ENCODE data around the gene SLC25A23.

SLC25A23 gene

GRCh38 chr19:6481541-6482342 lies 22.1 kb upstream of the SLC25A23 start, which contains the start of gene DENND1C:
Gene DENND1C, minus strand, starts transcription at chr19:6481787. Its CDS starts 92 bp downstream, at chr19:6481695.
- DNase-seq, result peak in 35 of 56 donors; percentile 4 to 64 (median 35)

DNA sequence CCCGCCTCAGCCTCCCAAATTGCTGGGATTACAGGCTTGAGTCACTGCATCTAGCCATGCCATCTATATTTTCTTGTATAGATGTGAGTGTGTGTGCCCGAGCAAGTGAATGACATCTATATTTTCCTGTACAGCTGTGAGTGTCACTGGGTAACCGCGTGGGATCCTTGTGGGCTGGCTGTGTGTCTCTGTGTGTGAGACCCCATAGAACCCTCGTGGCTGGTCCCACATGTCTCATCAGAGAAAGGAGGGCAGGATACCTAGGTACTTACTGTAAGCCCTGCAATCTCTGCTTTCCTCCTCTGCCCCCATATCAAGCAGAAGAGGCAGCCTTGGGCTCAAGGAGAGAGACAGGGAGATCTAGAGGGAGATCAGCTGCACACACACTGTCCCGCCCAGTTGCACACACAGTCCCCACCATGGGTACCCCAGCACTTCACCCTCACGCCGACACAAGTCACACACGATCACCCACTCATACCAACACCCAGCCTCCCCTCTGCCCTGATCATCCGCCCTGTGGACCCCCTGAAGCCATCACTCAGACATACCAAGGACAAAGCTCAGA lies 21.3 kb upstream of the SLC25A23 start:
- no peak for DNase-seq

DNA sequence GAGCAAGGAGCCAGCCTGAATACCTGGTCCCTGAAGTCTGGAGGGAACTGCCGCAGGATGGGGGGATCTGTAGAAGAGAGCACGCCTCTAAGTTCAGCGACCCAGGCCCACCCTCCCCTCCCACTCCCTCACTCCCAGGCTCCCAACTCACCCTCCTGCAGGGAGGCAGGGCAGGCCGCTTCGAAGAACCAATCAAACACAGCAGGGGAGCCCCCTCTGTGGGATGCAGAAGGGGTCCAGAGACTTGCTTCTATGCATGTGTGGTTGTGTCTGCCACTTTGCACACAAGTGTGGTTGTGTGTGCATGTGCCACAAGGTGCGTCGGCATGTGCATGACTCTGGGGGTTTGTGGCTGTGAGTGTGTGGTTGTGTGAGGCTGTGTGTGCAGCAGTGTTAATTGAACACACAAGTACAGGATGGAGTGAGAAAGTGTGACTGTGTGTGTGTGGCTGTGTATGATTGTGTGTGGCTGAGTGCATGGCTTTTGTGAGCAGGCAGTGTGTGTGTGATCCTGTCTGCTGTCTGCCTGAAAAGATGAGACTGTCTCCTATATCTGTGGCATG lies 20.3 kb upstream of the SLC25A23 start:
- DNase-seq, result no peak

DNA sequence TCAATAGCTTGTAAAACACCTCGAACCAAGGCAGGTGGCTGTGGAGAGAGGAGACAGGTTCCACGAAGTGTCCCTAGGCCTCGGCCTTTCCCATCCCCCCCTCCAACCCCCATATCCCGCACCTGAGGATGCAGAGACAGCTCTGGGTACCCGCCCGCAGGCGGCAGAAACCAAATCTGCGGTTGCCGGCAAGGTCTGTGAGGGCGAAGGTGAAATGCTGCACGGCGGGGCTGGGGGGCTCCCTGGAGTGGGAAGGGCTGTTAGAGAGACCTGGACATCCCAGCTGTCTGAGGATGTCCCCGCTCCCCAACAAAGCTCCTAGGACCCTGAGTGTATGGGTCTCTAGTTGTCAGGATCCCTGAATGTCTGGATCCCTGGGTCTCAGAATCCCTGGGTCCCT lies 19.2 kb upstream of the SLC25A23 start:
- DNase-seq, result no peak

GRCh38 chr19:6476896-6477431 lies 17.4 kb upstream of the SLC25A23 start:
- no peak for DNase-seq

GRCh38 chr19:6476155-6476895 lies 16.7 kb upstream of the SLC25A23 start:
- DNase-seq, result peak in 46 of 56 donors; percentile 10 to 80 (median 48)

- DNase-seq, result no peak
Measured at GRCh38 chr19:6475321-6476108, 15.9 kb upstream of the SLC25A23 start.

DNA sequence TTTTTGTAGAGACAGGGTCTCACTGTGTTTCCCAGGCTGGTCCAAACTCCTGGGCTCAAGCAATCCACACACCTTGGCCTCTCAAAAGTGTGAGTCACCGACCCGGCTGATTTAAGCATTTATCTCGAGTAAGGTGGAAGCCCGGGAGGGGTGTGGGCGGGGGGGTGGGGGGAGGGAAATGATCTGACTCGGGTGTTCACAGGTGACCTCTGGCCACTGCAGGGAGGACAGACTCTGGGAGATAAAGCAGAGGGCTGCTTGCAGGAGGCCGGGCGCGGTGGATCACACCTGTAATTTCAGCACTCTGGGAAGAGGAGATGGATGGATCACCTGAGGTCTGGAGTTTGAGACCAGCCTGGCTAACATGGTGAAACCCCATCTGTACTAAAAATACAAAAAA lies 14.1 kb upstream of the SLC25A23 start:
- no peak for DNase-seq

- no peak for DNase-seq
Measured at GRCh38 chr19:6472713-6473112, 13.1 kb upstream of the SLC25A23 start.

GRCh38 chr19:6471076-6471475 lies 11.5 kb upstream of the SLC25A23 start:
- no peak for DNase-seq

DNA sequence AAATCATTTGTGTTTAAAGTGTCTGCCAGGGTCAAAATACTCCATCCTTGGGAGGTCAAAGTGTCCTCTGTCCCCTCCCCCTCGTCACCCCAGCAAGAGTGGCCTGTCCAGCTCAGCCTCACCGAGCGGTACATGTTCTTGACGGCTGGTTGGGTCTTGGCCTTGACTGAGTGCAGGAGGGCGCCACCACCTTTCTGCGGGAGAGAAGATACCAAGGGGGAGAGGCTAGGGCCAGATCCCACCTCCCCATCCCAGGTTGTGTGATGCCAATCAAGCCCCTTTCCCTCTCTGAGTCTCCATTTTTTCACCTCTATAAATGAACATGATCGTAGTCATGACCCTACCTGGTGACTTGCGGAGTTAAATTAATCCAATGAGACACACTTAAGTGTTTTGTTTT lies 10.6 kb upstream of the SLC25A23 start:
- DNase-seq, result no peak

DNA sequence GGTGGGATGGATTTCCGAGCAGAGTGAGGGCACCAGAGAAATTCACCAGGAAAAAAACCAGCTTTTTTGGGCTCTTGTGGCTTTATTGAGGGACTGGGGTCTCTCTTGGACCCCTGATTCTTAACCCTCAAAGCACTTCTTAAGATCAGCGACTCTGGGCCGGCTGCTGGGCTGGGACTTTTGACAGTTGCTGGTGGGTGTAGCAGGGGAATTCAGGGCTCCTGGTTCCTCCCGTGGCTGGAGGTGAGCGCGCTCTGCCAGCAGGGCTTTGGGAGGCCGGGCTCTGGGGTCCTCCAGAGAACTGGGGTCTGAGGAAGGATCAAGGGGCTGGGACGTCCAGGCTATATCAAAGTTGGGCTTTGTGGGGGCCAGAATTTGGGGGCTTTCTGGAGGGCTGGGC lies 7.8 kb upstream of the SLC25A23 start:
- DNase-seq, result no peak

GRCh38 chr19:6466526-6467248 lies 7.1 kb upstream of the SLC25A23 start:
- no peak for DNase-seq

DNA sequence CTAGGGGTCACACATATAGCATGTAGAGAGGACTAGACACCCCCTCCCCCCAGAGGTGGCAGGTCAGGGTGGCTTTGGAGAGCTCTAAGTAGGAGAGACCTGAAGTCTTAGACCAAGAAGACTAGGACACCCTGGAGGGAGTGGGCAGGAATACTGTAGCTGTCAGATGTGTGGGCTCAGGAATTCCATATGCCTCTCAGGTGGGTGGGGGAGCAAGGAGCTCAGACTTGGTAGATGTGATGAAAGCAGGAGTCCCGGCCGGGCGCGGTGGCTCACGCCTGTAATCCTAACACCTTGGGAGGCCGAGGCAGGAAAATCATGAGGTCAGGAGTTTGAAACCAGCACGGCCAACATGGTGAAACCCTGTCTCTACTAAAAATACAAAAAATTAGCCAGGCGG lies 6.1 kb upstream of the SLC25A23 start:
- no peak for DNase-seq

- no peak for DNase-seq
Measured at GRCh38 chr19:6465006-6465405, 5.4 kb upstream of the SLC25A23 start.

DNA sequence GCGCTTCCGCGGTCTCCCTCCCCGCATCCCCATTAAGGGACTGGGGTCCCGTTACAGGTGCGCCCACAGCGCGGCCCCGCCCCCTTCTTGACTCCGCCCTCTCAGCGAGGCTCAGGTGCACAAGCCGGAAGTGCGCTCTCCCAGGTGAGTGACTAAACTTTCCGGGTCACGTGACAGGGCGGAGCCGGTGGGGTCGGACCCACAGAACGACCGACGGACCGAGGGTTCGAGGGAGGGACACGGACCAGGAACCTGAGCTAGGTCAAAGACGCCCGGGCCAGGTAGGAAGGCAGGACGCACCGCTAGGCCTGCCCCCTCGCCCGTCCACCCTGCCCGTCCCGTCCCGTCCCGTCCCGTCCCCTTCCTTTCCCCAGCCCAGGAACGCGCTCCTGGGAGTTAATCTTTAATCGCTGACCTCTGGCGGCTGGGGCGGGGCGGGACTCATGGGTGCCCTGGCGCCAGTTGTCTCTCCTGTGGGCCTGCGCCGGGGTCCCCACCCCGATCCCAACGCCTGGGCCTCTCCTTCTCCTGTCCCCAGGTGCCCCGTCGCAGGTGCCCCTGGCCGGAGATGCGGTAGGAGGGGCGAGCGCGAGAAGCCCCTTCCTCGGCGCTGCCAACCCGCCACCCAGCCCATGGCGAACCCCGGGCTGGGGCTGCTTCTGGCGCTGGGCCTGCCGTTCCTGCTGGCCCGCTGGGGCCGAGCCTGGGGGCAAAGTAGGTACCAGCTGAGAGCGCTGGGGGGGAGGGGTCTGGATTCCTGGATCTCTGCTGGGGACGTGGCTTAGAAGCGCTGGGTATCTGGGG lies 4.7 kb upstream of the SLC25A23 start, which contains the start of gene CRB3:
CRB3 (plus strand) TSS at position 202 of the 804 bp plus-strand sequence; CDS start at position 633, 431 bp downstream.
- DNase-seq, result peak in 2 of 56 donors; percentile 14 to 15

GRCh38 chr19:6460099-6460884 lies 700 bp upstream of the SLC25A23 start:
- DNase-seq, result peak; percentile 73 to 99 (median 96)

DNA sequence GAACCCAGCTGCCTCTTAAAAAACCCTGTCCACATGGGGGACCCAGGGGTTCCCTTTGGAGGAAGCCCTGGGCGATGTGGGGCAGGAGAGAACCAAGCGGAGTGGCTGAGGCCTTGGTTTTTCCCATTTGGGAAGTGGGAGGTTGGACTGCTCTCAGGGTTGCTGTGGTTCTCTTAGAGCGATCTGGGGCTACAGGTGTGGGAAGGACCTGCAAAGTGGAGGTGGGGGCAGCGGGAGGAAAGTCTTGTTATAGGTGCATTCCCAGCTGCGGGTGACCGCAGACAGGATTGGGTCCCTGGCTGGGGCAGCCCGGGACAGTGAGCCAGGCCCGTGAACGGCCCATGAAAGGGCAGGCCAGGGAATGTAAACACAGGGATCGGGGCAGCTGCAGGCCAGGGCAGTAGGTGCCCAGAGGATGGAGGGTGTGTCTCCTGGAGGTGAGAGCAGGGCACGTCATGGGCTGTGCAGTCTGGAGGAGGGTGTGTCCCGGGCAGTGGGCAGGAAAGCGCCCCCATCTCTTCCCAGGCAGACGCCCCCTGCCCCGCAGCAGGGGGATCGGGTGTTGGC lies 814 bp downstream of the SLC25A23 start:
- DNase-seq, result peak in 4 of 56 donors; percentile 4 to 21 (median 7)

Measured in amygdala (tissue), 56 donors.